GM19463 (cell line): ENCODE data around the gene COX7A2.

ENCODE experiments used
- ATAC-seq: cut with Tn5 transposase; IDR thresholded peaks from one replicate; pipeline ENCODE4 v1.9.1; 2021; ENCODE audit warnings: mild to moderate bottlenecking, moderate library complexity; ENCODE audit not compliant: unreplicated experiment

Gene COX7A2

GRCh38 chr6:75243333-75244062 is at the start of gene COX7A2:
COX7A2 (minus strand) TSS chr6:75243801; CDS start chr6:75243734, 67 bp downstream.
- peak; percentile 90 for ATAC-seq

- ATAC-seq, result no peak
Observed at GRCh38 chr6:75292555-75292954, 49.0 kb upstream of the COX7A2 start.

- ATAC-seq, result no peak
Observed at GRCh38 chr6:75291744-75292143, 48.1 kb upstream of the COX7A2 start.

GRCh38 chr6:75291331-75291730 is 47.7 kb upstream of the COX7A2 start:
- ATAC-seq, result no peak

- no peak for ATAC-seq
Observed at GRCh38 chr6:75290136-75290945, 46.7 kb upstream of the COX7A2 start.

- ATAC-seq, result no peak
Observed at GRCh38 chr6:75288023-75288422, 44.4 kb upstream of the COX7A2 start.

GRCh38 chr6:75287424-75287823 is 43.8 kb upstream of the COX7A2 start:
- no peak for ATAC-seq

- ATAC-seq, result no peak
Observed at GRCh38 chr6:75286955-75287354, 43.4 kb upstream of the COX7A2 start.

- no peak for ATAC-seq
Observed at GRCh38 chr6:75285283-75285639, 41.7 kb upstream of the COX7A2 start.

GRCh38 chr6:75284632-75285282 is 41.2 kb upstream of the COX7A2 start, which contains the start of gene TMEM30A:
TMEM30A (minus strand) TSS chr6:75284792; CDS start chr6:75284638, 154 bp downstream.
- ATAC-seq, result peak; percentile 86

- ATAC-seq, result peak; percentile 19
Observed at GRCh38 chr6:75283907-75284631, 40.5 kb upstream of the COX7A2 start.

- ATAC-seq, result no peak
Observed at GRCh38 chr6:75282706-75283105, 39.1 kb upstream of the COX7A2 start.

- no peak for ATAC-seq
Observed at GRCh38 chr6:75281653-75282052, 38.1 kb upstream of the COX7A2 start.

GRCh38 chr6:75280131-75280855 is 36.7 kb upstream of the COX7A2 start:
- no peak for ATAC-seq

GRCh38 chr6:75279418-75279817 is 35.8 kb upstream of the COX7A2 start:
- ATAC-seq, result no peak

GRCh38 chr6:75278474-75279077 is 35.0 kb upstream of the COX7A2 start:
- no peak for ATAC-seq

- ATAC-seq, result no peak
Observed at GRCh38 chr6:75275067-75275466, 31.5 kb upstream of the COX7A2 start.

- no peak for ATAC-seq
Observed at GRCh38 chr6:75273009-75273408, 29.4 kb upstream of the COX7A2 start.

GRCh38 chr6:75272145-75272840 is 28.7 kb upstream of the COX7A2 start:
- ATAC-seq, result no peak
